HCT116 (cell line): ENCODE measurements around the gene TMEM178A. TPM values are rescaled to one million over a fixed set of nuclear protein-coding genes. Genes with fewer than 3 reads are reported as not detected.

Experiments
- ATAC-seq: fragments of 200-7000 bp; cut with Tn5 transposase; 2 replicates; pipeline ENCODE4 v1.9.1; 2020; ENCODE audit warnings: mild to moderate bottlenecking, moderate library complexity
- BruUV-seq: library from RNA; stranded (reverse); fragments of 400-500 nt; replicated peaks from 2 replicates; lab custom pipeline; 2021; lab: Mats Ljungman, UMichigan
- CTCF ChIA-PET: fragments of 300-600 bp; sonication (Branson Sonifier 250); formaldehyde crosslinking; loops from one replicate; lab custom pipeline; 2021; ENCODE audit warnings: antibody characterized with exemption; lab: Charles Lee
- POLR2A ChIA-PET: fragments of 300-600, 350-600 bp; sonication (Branson Sonifier 250); formaldehyde crosslinking; loops from one replicate; lab custom pipeline; 2021; ENCODE audit warnings: antibody characterized with exemption; lab: Charles Lee
- RAD21 ChIA-PET, 2 experiments: fragments of 300-600 bp; sonication (Branson Sonifier 250); formaldehyde crosslinking; loops; one replicate each; lab custom pipeline; 2023; ENCODE audit warnings: low total read pairs in 2 of 2; ENCODE audit not compliant: uncharacterized antibody in 2 of 2, unreplicated experiment in 2 of 2, low non-redundant PET in 1 of 2; lab: Charles Lee
- DNase-seq: peaks from one replicate; pipeline ENCODE4 v3.0.0-alpha.2; 2010; ENCODE audit warnings: low read depth, low spot score
- H2AFZ ChIP-seq: fragments of 200-600 bp; shearing (Covaris generic), sonication (generic); 2 replicates; pipeline ENCODE4 v1.6.1; 2017; ENCODE audit warnings: low read depth, mixed run types, mixed read lengths, antibody characterized with exemption, low read length; ENCODE audit not compliant: poor library complexity, severe bottlenecking
- H3K27ac ChIP-seq: 2 replicates; pipeline ENCODE4 v1.5.1; 2012; ENCODE audit warnings: low read depth, low read length
- H3K27me3 ChIP-seq: fragments of 200-600 bp; sonication (generic); 2 replicates; pipeline ENCODE4 v1.6.1; 2016; ENCODE audit warnings: mixed run types, low read length, mixed read lengths; ENCODE audit not compliant: insufficient read depth
- H3K36me3 ChIP-seq, 2 experiments: fragments of 200-500 bp in 1 of 2; fragments of 200-600 bp in 1 of 2; sonication (Bioruptor generic) in 1 of 2; sonication (generic) in 1 of 2; 2 replicates each; pipeline versions ENCODE4 v1.5.1 to v1.6.1; 2014 to 2016; ENCODE audit warnings: low read length in 2 of 2, inconsistent platforms in 1 of 2, mixed read lengths in 1 of 2, mixed run types in 1 of 2; ENCODE audit not compliant: insufficient read depth in 2 of 2, control insufficient read depth in 1 of 2
- H3K4me1 ChIP-seq, 2 experiments: fragments of 200-600 bp in 1 of 2; sonication (generic) in 1 of 2; 2 replicates each; pipeline versions ENCODE4 v1.5.1 to v1.6.1; 2012 to 2017; ENCODE audit warnings: low read length in 2 of 2, inconsistent platforms in 1 of 2, mild to moderate bottlenecking in 1 of 2, mixed read lengths in 1 of 2, mixed run types in 1 of 2, moderate library complexity in 1 of 2; ENCODE audit not compliant: insufficient read depth in 2 of 2, control insufficient read depth in 1 of 2
- H3K4me2 ChIP-seq: fragments of 200-600 bp; sonication (generic); 2 replicates; pipeline ENCODE4 v1.6.1; 2017; ENCODE audit warnings: mixed run types, low read length, mixed read lengths
- H3K4me3 ChIP-seq, 2 experiments: fragments of 200-600 bp in 1 of 2; sonication (generic) in 1 of 2; replicated peaks in 1 of 2; 2 replicates each; pipeline ENCODE4 v1.5.1; 2011 to 2016; ENCODE audit warnings: low read length in 2 of 2, control low read depth in 1 of 2, low read depth in 1 of 2, mild to moderate bottlenecking in 1 of 2, mixed read lengths in 1 of 2, mixed run types in 1 of 2
- H3K79me2 ChIP-seq: fragments of 200-600 bp; sonication (generic); 2 replicates; pipeline ENCODE4 v1.6.1; 2017; ENCODE audit warnings: mild to moderate bottlenecking, mixed run types, low read length, moderate library complexity, mixed read lengths; ENCODE audit not compliant: insufficient read depth
- H3K9ac ChIP-seq: fragments of 200-600 bp; sonication (generic); 2 replicates; pipeline ENCODE4 v1.6.1; 2016; ENCODE audit warnings: low read length, mixed read lengths
- H3K9me2 ChIP-seq: fragments of 200-600 bp; sonication (generic), shearing (Covaris generic); 2 replicates; pipeline ENCODE4 v1.6.1; 2017; ENCODE audit warnings: mixed run types, mild to moderate bottlenecking, moderate library complexity; ENCODE audit not compliant: insufficient read depth
- H3K9me3 ChIP-seq, 2 experiments: fragments of 200-500 bp in 1 of 2; fragments of 200-600 bp in 1 of 2; sonication (Bioruptor generic) in 1 of 2; sonication (generic) in 1 of 2; 2 replicates each; pipeline ENCODE4 v1.6.1; 2014 to 2017; ENCODE audit warnings: low read length in 2 of 2, mixed read lengths in 2 of 2, inconsistent platforms in 1 of 2, low read depth in 1 of 2, mild to moderate bottlenecking in 1 of 2, mixed run types in 1 of 2, moderate library complexity in 1 of 2; ENCODE audit not compliant: control insufficient read depth in 1 of 2, insufficient read depth in 1 of 2
- H4K20me1 ChIP-seq: fragments of 200-600 bp; sonication (generic), shearing (Covaris generic); 2 replicates; pipeline ENCODE4 v1.6.1; 2017; ENCODE audit warnings: mixed run types, mild to moderate bottlenecking, moderate library complexity; ENCODE audit not compliant: insufficient read depth
- ATF3 ChIP-seq: IDR thresholded peaks from 2 replicates; pipeline ENCODE4 v1.6.1; 2012
- CEBPB ChIP-seq: IDR thresholded peaks from 2 replicates; pipeline ENCODE4 v1.6.1; 2012; ENCODE audit warnings: low read depth
- CTCF ChIP-seq, 3 experiments: fragments of 200-600 bp in 1 of 3; sonication (generic) in 1 of 3; IDR thresholded peaks in 2 of 3; conservative IDR thresholded peaks in 1 of 3; 2 replicates each; pipeline ENCODE4 v1.5.1; 2012 to 2017; ENCODE audit warnings: low read depth in 2 of 3, low read length in 2 of 3, antibody characterized with exemption in 1 of 3, borderline replicate concordance in 1 of 3, control low read depth in 1 of 3, mild to moderate bottlenecking in 1 of 3, mixed read lengths in 1 of 3, mixed run types in 1 of 3, moderate library complexity in 1 of 3; ENCODE audit not compliant: insufficient read depth in 1 of 3
- EGR1 ChIP-seq: IDR thresholded peaks from 2 replicates; pipeline ENCODE4 v1.6.1; 2012; ENCODE audit warnings: low read depth
- ELF1 ChIP-seq: IDR thresholded peaks from 2 replicates; pipeline ENCODE4 v1.6.1; 2012; ENCODE audit warnings: low read depth, borderline replicate concordance
- JUND ChIP-seq: IDR thresholded peaks from 2 replicates; pipeline ENCODE4 v1.6.1; 2012
- MAX ChIP-seq: IDR thresholded peaks from 2 replicates; pipeline ENCODE4 v1.6.1; 2012
- POLR2A ChIP-seq: IDR thresholded peaks from 2 replicates; pipeline ENCODE4 v1.7.0; 2011; ENCODE audit warnings: borderline replicate concordance; ENCODE audit not compliant: insufficient read depth, insufficient read length; ENCODE audit errors: extremely low read depth
- RAD21 ChIP-seq: IDR thresholded peaks from 2 replicates; pipeline ENCODE4 v1.6.1; 2012; ENCODE audit warnings: low read depth, mild to moderate bottlenecking
- SIN3A ChIP-seq: IDR thresholded peaks from 2 replicates; pipeline ENCODE4 v1.6.1; 2012; ENCODE audit warnings: low read depth
- SP1 ChIP-seq: IDR thresholded peaks from 2 replicates; pipeline ENCODE4 v1.6.1; 2012; ENCODE audit warnings: low read depth
- SRF ChIP-seq: IDR thresholded peaks from 2 replicates; pipeline ENCODE4 v1.6.1; 2012; ENCODE audit warnings: low read depth
- TCF7L2 ChIP-seq: IDR thresholded peaks from 2 replicates; pipeline ENCODE4 v1.7.0; 2011; ENCODE audit warnings: borderline replicate concordance, inconsistent platforms; ENCODE audit not compliant: insufficient read depth, insufficient read length; ENCODE audit errors: extremely low read depth
- YY1 ChIP-seq: IDR thresholded peaks from 2 replicates; pipeline ENCODE4 v1.6.1; 2011; ENCODE audit warnings: low read length, low read depth, moderate library complexity, mild to moderate bottlenecking; ENCODE audit not compliant: insufficient replicate concordance; ENCODE audit errors: extremely low read depth
- ZBTB33 ChIP-seq: IDR thresholded peaks from 2 replicates; pipeline ENCODE4 v1.6.1; 2011; ENCODE audit warnings: mild to moderate bottlenecking, low read length, moderate library complexity; ENCODE audit not compliant: insufficient replicate concordance; ENCODE audit errors: extremely low read depth
- ZFX ChIP-seq: fragments of 450-650 bp; IDR thresholded peaks from 2 replicates; pipeline ENCODE4 v1.6.1; 2017
- intact Hi-C: fragments of 100-400 bp; cut with micrococcal nuclease; formaldehyde crosslinking; loops from 2 replicates; pipeline ENCODE4 v1.10.0; 2022
- total RNA-seq: library from RNA; stranded (reverse); gene quantifications from one replicate; pipeline ENCODE4 v1.2.1, GENCODE V29; 2021; ENCODE audit not compliant: unreplicated experiment

The TMEM178A gene
- total RNA-seq, 1 experiment from 2014 or later = 1.3 TPM

- TF ChIP-seq ATF3 = no peak
- no peak for TF ChIP-seq YY1
- TF ChIP-seq ZFX = no peak
- no peak for TF ChIP-seq TCF7L2
Measured at GRCh38 chr2:39618736-39619135, 47.0 kb upstream of the TMEM178A start (continued).

- no TSS peak for BruUV-seq
- 0 out of 2 replicates have a peak, but pooled peaks cover 15% of the 10 kb centered on the region for H3K27me3 ChIP-seq
Measured at GRCh38 chr2:39620067-39620466, 45.6 kb upstream of the TMEM178A start.

More at GRCh38 chr2:39620067-39620466, 45.6 kb upstream of the TMEM178A start:
- intact Hi-C loops = no loop called here
- Histone ChIP-seq H2AFZ (no peak overlapping the region), H3K9me2 (no peaks in the 10 kb centered on the region), H3K79me2 (no peaks in the 10 kb centered on the region), H3K36me3 (no peaks in the 10 kb centered on the region), H3K4me3 (no peak overlapping the region), H3K4me1 (no peaks in the 10 kb centered on the region), H4K20me1 (no peaks in the 10 kb centered on the region), H3K4me2 (no peak overlapping the region), H3K9me3 (no peaks in the 10 kb centered on the region), H3K27ac (no peak overlapping the region), H3K9ac (no peak overlapping the region)
- TF ChIP-seq SIN3A (no peak), CTCF (IDR thresholded peaks at IDR 0.05 in 2 of 3, conservative IDR thresholded peaks at IDR 0.05 in 1 of 3; ENCODE audit: borderline replicate concordance in 1 of 3, insufficient read depth in 1 of 3, low read depth in 2 of 3, low read length in 2 of 3) (no peak), ELF1 (no peak), CEBPB (no peak), SRF (no peak), JUND (no peak), ZBTB33 (no peak), YY1 (no peak), EGR1 (no peak), SP1 (no peak), TCF7L2 (no peak), MAX (no peak), RAD21 (no peak), POLR2A (no peak)
- ChIA-PET CTCF (no interaction called here), POLR2A (no interaction called here), RAD21 (no interaction called here)
- DNase-seq (no peak), ATAC-seq (no peak)
